LNCAP (cell line): ENCODE results near the gene LRRC14B.

Source experiments
- TF ChIP-seq, protein P1 (sequence below): fragments of 450-650 bp; IDR thresholded peaks from 2 replicates; pipeline ENCODE4 v1.5.1; 2017; ENCODE audit warnings: mild to moderate bottlenecking

LRRC14B gene

DNA sequence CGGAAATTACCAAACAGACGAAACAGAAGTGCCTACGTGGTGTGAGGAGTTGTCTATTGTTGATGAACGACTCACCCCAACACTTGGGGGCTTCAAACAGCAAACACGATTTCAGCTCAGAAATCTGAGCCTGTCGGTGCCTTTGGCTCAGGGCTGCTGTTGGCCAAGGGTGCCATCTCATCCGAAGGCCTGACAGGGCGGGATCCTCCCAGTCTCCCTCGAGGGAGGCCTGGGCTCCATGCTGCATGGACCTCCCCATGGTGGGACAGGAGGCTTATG, 1.3 kb downstream of the LRRC14B start:
- TF ChIP-seq, protein P1, sequence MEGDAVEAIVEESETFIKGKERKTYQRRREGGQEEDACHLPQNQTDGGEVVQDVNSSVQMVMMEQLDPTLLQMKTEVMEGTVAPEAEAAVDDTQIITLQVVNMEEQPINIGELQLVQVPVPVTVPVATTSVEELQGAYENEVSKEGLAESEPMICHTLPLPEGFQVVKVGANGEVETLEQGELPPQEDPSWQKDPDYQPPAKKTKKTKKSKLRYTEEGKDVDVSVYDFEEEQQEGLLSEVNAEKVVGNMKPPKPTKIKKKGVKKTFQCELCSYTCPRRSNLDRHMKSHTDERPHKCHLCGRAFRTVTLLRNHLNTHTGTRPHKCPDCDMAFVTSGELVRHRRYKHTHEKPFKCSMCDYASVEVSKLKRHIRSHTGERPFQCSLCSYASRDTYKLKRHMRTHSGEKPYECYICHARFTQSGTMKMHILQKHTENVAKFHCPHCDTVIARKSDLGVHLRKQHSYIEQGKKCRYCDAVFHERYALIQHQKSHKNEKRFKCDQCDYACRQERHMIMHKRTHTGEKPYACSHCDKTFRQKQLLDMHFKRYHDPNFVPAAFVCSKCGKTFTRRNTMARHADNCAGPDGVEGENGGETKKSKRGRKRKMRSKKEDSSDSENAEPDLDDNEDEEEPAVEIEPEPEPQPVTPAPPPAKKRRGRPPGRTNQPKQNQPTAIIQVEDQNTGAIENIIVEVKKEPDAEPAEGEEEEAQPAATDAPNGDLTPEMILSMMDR: no peak

DNA sequence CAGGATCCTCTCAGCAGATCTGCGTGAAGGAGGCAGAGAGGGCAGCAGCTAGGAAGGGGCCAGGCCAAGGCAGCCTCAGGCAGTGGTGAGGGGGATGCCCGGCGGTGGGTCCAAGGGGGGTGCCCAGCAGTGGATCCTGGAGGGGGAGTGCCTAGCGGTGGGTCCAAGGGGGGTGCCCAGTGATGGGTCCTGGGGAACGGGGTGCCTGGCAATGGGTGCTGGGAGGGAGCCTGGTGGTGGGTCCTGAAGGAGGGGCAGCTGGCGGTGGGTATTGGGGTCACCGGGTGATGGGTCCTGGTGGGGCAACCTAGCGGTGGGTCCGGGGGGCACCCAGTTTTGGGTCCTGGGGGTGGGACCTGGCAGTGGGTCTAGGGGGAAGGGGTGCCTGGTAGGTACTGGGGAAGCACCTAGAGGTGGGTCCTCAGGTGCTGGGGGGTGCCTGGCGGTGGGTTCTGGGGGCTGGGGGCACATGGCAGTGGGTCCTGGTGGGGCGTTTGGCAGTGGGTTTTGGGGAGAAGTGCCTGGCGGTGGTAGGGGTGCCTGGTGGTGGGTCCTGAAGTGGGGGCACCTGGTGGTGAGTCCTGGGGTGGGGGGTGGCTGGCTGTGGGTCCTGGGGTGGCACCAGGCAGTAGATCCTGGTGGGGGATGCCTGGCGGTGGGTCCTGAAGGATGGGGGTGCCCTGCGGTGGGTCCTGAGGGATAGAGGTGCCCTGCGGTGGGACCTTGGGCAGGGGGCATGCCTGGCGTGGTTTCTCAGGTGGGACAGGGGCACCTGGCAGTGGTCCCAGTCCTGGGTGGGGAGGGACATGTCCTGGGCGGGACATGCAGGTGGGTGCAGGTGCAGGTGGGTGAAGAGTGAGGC, 1.9 kb downstream of the LRRC14B start:
- TF ChIP-seq, protein P1: no peak

DNA sequence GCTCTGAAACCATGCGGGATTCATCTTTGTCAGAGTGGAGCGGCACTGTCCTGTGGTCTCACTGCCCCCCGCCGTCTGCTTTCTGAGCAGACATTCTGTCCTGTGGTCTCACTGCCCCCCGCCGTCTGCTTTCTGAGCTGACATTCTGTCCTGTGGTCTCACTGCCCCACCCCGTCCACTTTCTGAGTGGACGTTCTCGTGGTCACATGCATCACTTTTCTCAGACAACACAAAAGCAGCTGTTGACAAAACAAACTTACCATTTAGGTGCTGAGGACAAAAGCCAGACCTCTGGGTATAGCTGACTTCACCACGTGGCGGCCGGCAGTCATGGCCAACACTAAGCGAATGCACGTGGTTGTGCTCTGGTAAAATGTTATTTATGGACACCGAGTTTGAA, 2.8 kb downstream of the LRRC14B start:
- TF ChIP-seq, protein P1: no peak

DNA sequence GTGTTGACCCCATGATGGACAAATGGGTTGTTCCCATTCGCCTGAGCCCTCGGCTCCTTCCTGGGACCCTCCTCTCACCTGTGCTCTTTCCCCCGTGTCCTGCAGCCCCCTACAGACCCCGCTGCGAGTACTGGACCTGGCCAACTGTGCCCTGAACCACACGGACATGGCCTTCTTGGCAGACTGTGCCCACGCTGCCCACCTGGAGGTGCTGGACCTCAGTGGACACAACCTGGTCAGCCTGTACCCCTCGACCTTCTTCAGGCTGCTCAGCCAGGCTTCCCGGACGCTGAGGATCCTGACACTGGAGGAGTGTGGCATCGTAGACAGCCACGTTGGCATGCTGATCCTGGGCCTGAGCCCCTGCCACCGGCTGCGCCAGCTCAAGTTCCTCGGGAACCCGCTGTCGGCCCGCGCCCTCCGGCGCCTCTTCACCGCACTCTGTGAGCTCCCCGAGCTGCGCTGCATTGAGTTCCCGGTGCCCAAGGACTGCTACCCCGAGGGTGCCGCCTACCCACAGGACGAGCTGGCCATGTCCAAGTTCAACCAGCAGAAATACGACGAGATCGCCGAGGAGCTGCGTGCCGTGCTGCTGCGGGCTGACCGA, 3.4 kb downstream of the LRRC14B start:
- TF ChIP-seq, protein P1: no peak

DNA sequence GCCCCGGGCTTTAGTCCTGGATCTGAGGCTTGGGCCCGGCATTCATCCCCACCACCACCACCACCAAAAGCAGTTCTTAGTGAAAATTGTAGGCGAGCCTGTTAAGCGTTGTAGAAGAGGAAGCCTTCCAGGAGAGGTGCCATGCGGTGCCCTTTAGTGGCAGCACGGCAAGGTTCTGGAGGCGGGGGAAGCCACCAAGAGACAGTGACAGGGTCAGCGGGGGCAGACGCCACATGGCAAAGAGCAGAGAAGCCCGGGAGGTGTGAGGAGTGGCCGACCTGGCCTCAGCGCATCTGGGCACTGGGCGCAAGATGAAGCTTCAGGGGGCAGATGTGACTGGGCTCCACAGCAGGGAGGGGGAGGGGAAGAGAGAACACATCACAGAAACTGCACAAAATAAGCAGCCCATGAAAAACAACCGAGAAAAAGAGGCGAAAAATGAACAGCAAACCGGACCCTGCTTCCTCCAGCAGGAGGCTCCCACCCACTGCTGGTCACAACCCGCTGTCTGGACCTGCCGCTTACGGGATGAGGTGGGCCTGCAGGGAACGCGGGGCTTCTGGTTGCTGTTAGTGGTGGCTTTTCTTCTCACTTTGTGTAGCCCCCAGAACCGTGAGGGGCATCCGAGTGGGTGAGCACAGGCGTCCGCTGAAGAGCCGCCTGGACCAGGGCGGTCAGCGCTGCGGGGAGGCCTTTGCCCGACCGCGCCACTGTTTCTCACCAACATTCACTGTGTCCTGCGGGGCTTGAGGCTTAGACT, 4.3 kb downstream of the LRRC14B start:
- TF ChIP-seq, protein P1: no peak

DNA sequence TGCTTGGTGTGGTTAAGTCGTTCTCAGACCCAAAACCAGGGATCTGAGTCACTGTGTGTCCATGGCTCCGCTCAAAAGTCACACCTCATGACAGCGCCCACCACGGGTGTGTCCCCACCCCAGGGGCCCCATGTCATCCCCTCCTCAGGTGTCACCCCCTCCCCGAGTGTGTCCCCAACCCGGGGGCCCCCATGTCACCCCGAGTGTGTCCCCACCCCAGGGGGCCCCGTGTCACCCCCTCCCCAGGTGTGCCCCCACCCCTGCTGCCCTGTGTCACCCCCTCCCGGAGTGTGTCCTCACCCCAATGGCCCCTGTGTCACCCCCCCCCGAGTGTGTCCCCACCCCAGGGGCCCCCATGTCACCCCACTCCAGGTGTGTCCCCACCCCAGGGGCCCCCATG, 5.1 kb downstream of the LRRC14B start:
- TF ChIP-seq, protein P1: no peak

DNA sequence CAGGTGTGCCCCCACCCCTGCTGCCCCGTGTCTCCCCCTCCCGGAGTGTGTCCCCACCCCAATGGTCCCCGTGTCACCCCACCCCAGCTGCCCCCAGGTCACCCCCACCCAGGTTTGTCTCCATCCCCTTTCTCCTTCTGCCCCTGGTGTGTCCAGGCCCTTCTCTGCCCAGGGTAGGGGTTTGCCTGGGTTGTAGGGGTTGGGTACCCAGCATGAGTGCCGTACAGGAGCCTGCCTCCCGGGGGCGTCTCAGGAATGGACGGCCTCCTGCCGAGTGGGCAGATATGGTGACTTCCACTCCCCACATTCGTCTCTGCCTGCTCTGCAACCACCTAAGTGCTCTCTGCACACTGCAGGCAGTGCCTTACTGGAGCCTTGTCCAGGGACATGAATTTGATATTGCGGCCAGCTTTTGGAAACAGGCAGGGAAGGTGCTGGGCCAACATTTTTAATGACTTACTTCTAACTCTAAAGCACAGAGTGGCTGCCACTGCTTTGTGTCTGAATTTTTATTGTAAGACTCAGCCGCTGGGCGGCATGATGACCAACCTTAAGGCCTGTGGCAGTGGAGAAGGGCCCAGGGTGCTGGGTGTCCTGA, 6.7 kb downstream of the LRRC14B start:
- TF ChIP-seq, protein P1: no peak
